Testis (tissue), 2 donors: ENCODE data around the gene SPAG6.

Experiments used
- POLR2A ChIP-seq: fragments of 450-650 bp; IDR thresholded peaks from one replicate; pipeline ENCODE4 v1.6.1; 2017; ENCODE audit warnings: antibody characterized with exemption, mild to moderate bottlenecking, moderate library complexity
- TF ChIP-seq, protein P1 (sequence below), 3 experiments: fragments of 450-650 bp in 2 of 3; fragments of 200-600 bp in 1 of 3; sonication (generic) in 1 of 3; IDR thresholded peaks; one replicate each; pipeline ENCODE4 v1.5.1; 2016 to 2019; ENCODE audit warnings: antibody characterized with exemption in 3 of 3, mild to moderate bottlenecking in 2 of 3, moderate library complexity in 1 of 3

DNA sequence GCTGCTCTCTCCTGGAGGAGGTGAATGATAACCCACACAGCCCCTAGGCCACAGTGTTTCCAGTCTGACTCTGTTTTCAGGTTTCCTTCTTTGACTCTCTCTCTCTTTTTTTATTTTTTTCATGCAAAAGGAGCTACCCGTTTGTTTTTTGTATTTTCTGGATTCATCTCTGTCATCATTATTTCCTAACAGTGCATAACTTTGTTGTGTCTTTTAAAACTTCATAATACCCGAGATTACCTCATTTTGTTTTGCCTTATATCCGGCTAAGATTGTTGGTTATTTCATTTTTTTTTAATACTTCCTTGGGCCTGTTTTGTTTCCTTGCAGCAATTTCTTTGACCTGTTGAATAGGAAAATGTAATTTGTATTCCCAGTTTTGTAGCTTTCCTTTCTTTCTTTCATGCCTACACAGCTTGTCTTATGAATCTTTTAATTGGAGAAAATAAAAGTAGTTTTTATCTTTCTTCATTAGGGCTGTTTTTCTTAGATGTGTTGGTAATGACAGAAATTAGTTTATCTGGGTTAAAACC, 72.5 kb downstream of the SPAG6 start:
- TF ChIP-seq, protein P1, sequence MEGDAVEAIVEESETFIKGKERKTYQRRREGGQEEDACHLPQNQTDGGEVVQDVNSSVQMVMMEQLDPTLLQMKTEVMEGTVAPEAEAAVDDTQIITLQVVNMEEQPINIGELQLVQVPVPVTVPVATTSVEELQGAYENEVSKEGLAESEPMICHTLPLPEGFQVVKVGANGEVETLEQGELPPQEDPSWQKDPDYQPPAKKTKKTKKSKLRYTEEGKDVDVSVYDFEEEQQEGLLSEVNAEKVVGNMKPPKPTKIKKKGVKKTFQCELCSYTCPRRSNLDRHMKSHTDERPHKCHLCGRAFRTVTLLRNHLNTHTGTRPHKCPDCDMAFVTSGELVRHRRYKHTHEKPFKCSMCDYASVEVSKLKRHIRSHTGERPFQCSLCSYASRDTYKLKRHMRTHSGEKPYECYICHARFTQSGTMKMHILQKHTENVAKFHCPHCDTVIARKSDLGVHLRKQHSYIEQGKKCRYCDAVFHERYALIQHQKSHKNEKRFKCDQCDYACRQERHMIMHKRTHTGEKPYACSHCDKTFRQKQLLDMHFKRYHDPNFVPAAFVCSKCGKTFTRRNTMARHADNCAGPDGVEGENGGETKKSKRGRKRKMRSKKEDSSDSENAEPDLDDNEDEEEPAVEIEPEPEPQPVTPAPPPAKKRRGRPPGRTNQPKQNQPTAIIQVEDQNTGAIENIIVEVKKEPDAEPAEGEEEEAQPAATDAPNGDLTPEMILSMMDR (IDR thresholded peaks at IDR 0.05): no peak
- no peak for TF ChIP-seq POLR2A
